Upper lobe of left lung (tissue), 6 donors: ENCODE results near the gene SWI5. TPM values are rescaled to one million over a fixed set of nuclear protein-coding genes. Genes with fewer than 3 reads are reported as not detected.

ENCODE experiments used
- ATAC-seq, 2 donors: fragments of 200-7000 bp; cut with Tn5 transposase; one replicate each; pipeline ENCODE4 v1.9.1; 2022; ENCODE audit warnings: mild to moderate bottlenecking in 2 of 2, moderate library complexity in 2 of 2; ENCODE audit not compliant: low FRiP score in 2 of 2
- DNase-seq, 2 donors: peaks; one replicate each; pipeline ENCODE4 v3.0.0-alpha.2; 2019 to 2020
- H3K27ac ChIP-seq, 4 donors: fragments of 200-600 bp; sonication (generic); one replicate each; pipeline ENCODE4 v1.5.1; 2016 to 2019
- H3K27me3 ChIP-seq, 4 donors: fragments of 200-600 bp; sonication (generic); one replicate each; pipeline ENCODE4 v1.5.1; 2017 to 2019
- H3K36me3 ChIP-seq, 4 donors: fragments of 200-600 bp; sonication (generic); one replicate each; pipeline ENCODE4 v1.5.1; 2016 to 2019
- H3K4me1 ChIP-seq, 4 donors: fragments of 200-600 bp; sonication (generic); one replicate each; pipeline ENCODE4 v1.5.1; 2018 to 2019
- H3K4me3 ChIP-seq, 4 donors: fragments of 200-600 bp; sonication (generic); one replicate each; pipeline ENCODE4 v1.5.1; 2017 to 2019; ENCODE audit warnings: mild to moderate bottlenecking in 2 of 4, moderate library complexity in 1 of 4
- H3K9me3 ChIP-seq, 4 donors: fragments of 200-600 bp; sonication (generic); one replicate each; pipeline ENCODE4 v1.5.1; 2018 to 2019
- EP300 ChIP-seq, 4 donors: sonication (generic); formaldehyde crosslinking; IDR thresholded peaks; one replicate each; pipeline ENCODE4 v1.5.1; 2017; ENCODE audit warnings: antibody characterized with exemption in 4 of 4, control low read depth in 2 of 4
- POLR2A ChIP-seq, 4 donors: fragments of 450-650 bp; IDR thresholded peaks; one replicate each; pipeline ENCODE4 v1.5.1; 2016 to 2017; ENCODE audit warnings: antibody characterized with exemption in 4 of 4, mild to moderate bottlenecking in 2 of 4
- POLR2AphosphoS5 ChIP-seq, 2 donors: sonication (generic); formaldehyde crosslinking; IDR thresholded peaks; one replicate each; pipeline ENCODE4 v1.5.1; 2017; ENCODE audit warnings: antibody characterized with exemption in 2 of 2
- WGBS, 2 donors: methylation state at CpG; one replicate each; pipeline ENCODE4 v1.1.5; 2017 to 2018; 5-methylcytosine and 5-hydroxymethylcytosine counted together
- total RNA-seq, 6 donors: library from RNA; depleted of rRNA in 4 of 6; stranded (reverse); fragments of >200 nt in 4 of 6; gene quantifications; one replicate each; pipeline versions ENCODE4 v1.1.0 to v1.2.1, GENCODE V29; 2016 to 2021
- TF ChIP-seq, protein P1 (sequence below), 6 experiments: fragments of 450-650 bp in 4 of 6; fragments of 200-600 bp in 2 of 6; sonication (generic) in 2 of 6; IDR thresholded peaks; one replicate each; pipeline ENCODE4 v1.5.1; 2016 to 2019; ENCODE audit warnings: antibody characterized with exemption in 6 of 6
- donor health status: DM: no; HTN: no; CAD: no; lungs with moderate emphysema.
- donor health status: DM: no; HTN: yes; CAD: no; lungs with severe emphysema.

Gene SWI5
- total RNA-seq, 6 donors from 2014 or later, result 13.7 to 28.3 (median 22.8) TPM

DNA sequence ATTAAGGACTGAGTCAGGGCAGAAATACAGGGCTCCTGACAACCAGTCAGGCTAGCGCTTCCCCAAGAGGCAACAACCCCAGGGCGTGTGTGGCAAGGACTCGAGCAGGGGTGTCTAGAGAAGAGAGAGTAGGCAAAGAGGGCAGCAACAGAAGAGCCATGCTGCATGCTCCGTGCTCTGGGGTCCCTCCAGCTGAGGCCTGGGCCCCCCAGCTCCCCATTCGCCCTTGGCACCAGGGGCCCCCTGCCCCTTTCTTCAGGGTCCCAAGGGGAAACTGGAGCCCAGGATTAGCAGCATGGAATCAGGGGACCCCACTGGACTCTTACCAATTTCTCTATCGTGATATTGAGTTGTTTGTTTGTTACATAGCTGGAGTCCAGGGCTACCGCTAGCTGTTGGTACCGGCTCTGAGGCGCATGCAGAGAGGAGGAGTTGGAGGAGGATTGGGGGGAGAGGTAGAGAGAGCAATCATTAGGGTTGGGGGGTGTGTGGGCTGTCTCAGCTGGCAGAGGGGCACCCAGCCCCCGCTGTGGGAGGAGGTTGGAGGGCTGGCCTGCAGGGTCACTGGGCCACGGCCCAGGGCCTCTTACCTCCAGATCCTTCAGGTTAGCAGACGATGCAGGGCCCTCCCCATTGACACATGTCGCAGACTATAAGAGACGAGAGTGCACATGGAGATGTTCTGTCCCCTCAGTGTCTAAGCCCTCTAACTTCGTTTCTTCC, 9.0 kb upstream of the SWI5 start:
- Histone ChIP-seq H3K36me3 (peaks cover 2 to 81% (median 61%) of the 10 kb centered on the region in 4 donors), H3K4me3 (no peak overlapping the region)
- 88 to 95% methylated on average over 15 of the region's 15 CpGs for WGBS, 2 donors

DNA sequence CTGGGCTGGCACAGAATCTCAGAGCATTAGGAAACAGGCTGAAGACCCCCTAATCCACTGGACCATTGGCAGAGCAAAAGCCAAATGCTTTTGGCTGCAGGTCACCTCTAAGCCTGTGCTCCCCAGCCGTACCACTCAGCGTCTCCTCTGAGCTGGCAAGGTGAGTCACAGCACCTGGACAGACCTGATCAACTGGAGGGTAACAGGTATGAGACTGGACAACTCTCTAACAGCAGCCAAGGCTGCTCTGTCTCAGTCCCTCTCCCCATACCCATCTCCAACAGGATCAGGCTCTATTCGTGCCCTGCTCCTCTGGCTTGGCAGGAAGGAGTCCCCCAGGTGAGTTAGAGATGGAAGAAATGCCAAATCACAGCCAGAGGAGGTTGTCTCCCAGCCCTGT, 5.0 kb upstream of the SWI5 start:
- WGBS, 2 donors, result 84 to 100% methylated on average over 1 to 3 of the region's 3 CpGs
- H3K9me3 ChIP-seq, result no peaks in the 10 kb centered on the region
- H3K27ac ChIP-seq, result no peak overlapping the region
- no peak overlapping the region for H3K4me3 ChIP-seq
- peaks cover 11 to 19% (median 13%) of the 10 kb centered on the region in 4 donors for H3K4me1 ChIP-seq
- DNase-seq, result no peak
- H3K36me3 ChIP-seq, result peaks cover 8 to 66% (median 38%) of the 10 kb centered on the region in 4 donors
- no peaks in the 10 kb centered on the region for H3K27me3 ChIP-seq
- TF ChIP-seq, protein P1, sequence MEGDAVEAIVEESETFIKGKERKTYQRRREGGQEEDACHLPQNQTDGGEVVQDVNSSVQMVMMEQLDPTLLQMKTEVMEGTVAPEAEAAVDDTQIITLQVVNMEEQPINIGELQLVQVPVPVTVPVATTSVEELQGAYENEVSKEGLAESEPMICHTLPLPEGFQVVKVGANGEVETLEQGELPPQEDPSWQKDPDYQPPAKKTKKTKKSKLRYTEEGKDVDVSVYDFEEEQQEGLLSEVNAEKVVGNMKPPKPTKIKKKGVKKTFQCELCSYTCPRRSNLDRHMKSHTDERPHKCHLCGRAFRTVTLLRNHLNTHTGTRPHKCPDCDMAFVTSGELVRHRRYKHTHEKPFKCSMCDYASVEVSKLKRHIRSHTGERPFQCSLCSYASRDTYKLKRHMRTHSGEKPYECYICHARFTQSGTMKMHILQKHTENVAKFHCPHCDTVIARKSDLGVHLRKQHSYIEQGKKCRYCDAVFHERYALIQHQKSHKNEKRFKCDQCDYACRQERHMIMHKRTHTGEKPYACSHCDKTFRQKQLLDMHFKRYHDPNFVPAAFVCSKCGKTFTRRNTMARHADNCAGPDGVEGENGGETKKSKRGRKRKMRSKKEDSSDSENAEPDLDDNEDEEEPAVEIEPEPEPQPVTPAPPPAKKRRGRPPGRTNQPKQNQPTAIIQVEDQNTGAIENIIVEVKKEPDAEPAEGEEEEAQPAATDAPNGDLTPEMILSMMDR (IDR thresholded peaks at IDR 0.05), result no peak
- ATAC-seq, result no peak

More for the DNA sequence above, 9.0 kb upstream of the SWI5 start:
- no peak overlapping the region for H3K27ac ChIP-seq
- H3K27me3 ChIP-seq, result no peaks in the 10 kb centered on the region
- H3K9me3 ChIP-seq, result no peaks in the 10 kb centered on the region
- ATAC-seq (no peak), DNase-seq (no peak)
- H3K4me1 ChIP-seq, result no peaks in the 10 kb centered on the region
- TF ChIP-seq, protein P1 (IDR thresholded peaks at IDR 0.05), result no peak
- TF ChIP-seq POLR2A (IDR thresholded peaks at IDR 0.05) (no peak), EP300 (IDR thresholded peaks at IDR 0.05) (no peak), POLR2AphosphoS5 (IDR thresholded peaks at IDR 0.05) (no peak)

DNA sequence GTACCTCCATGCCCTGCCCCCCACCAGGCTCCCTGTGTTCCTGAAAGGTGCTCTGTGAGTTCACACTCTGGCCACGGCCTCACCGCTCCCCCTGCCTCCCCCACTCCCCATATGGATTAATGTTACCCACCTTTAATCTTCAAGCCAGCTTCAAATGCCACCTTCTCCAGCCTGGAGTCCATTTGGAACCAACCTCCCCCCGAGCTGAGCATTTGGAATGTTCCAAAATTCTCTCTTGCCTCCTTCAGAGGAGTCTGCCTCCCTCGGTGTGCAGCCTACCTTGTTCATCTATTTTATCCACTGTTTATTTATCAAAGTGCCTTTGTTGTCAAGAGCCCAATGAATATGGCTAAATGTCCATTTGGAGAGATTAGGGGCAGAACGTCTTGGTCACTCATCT, 4.6 kb upstream of the SWI5 start:
- TF ChIP-seq, protein P1 (IDR thresholded peaks at IDR 0.05), result no peak
- WGBS, 2 donors, result 72 to 74% methylated on average over 5 of the region's 5 CpGs
- ATAC-seq (no peak), DNase-seq (no peak)
- no peak overlapping the region for H3K27ac ChIP-seq
- H3K36me3 ChIP-seq, result peaks cover 8 to 62% (median 34%) of the 10 kb centered on the region in 4 donors
- H3K4me1 ChIP-seq, result peaks cover 12 to 21% (median 14%) of the 10 kb centered on the region in 4 donors
- no peaks in the 10 kb centered on the region for H3K27me3 ChIP-seq
- no peaks in the 10 kb centered on the region for H3K9me3 ChIP-seq
- H3K4me3 ChIP-seq, result no peak overlapping the region

GRCh38 chr9:128274245-128274644, 1.8 kb upstream of the SWI5 start:
- no peaks in the 10 kb centered on the region for H3K9me3 ChIP-seq
- WGBS, 2 donors, result 77 to 78% methylated on average over 8 of the region's 8 CpGs
- H3K4me1 ChIP-seq, result peaks cover 25 to 38% (median 29%) of the 10 kb centered on the region in 4 donors

More at GRCh38 chr9:128274245-128274644, 1.8 kb upstream of the SWI5 start:
- DNase-seq (no peak), ATAC-seq (no peak)
- Histone ChIP-seq H3K27me3 (no peaks in the 10 kb centered on the region), H3K4me3 (peak overlapping the region in 1 of 4 donors; percentile 71), H3K36me3 (peaks cover 6 to 39% (median 18%) of the 10 kb centered on the region in 4 donors), H3K27ac (no peak overlapping the region)
- TF ChIP-seq, protein P1 (IDR thresholded peaks at IDR 0.05), result no peak
- no peak for TF ChIP-seq EP300 (IDR thresholded peaks at IDR 0.05)
- no peak for TF ChIP-seq POLR2A (IDR thresholded peaks at IDR 0.05)
- TF ChIP-seq POLR2AphosphoS5 (IDR thresholded peaks at IDR 0.05), result no peak
